HEK293 (cell line): ENCODE measurements around the gene SERINC5.

Experiments used
- CTCF ChIA-PET: fragments of 350-600 bp; formaldehyde crosslinking; extraction: SDS; loops from one replicate; lab custom pipeline; 2021; ENCODE audit warnings: antibody characterized with exemption; lab: Yijun Ruan, JAX
- POLR2A ChIA-PET: fragments of 300-600 bp; formaldehyde crosslinking; extraction: SDS; loops from one replicate; lab custom pipeline; 2020; ENCODE audit warnings: antibody characterized with exemption, inconsistent platforms; lab: Yijun Ruan, JAX
- H3K27ac ChIP-seq: fragments of 200-500 bp; sonication (Bioruptor generic); 2 replicates; pipeline ENCODE4 v1.5.1; 2014; ENCODE audit warnings: low read depth, low read length, control low read depth, inconsistent platforms; ENCODE audit errors: extremely low read depth
- H3K36me3 ChIP-seq, 2 experiments: fragments of 200-500 bp in 1 of 2; sonication (Bioruptor generic) in 1 of 2; 1 replicate in 1 of 2; 2 replicates in 1 of 2; pipeline ENCODE4 v1.5.1; 2014 to 2017; ENCODE audit warnings: inconsistent platforms in 2 of 2, low read length in 2 of 2; ENCODE audit not compliant: control insufficient read depth in 2 of 2, insufficient read depth in 1 of 2
- H3K4me1 ChIP-seq: fragments of 200-500 bp; sonication (Bioruptor generic); 2 replicates; pipeline ENCODE4 v1.5.1; 2014; ENCODE audit warnings: mild to moderate bottlenecking, low read length, inconsistent platforms; ENCODE audit not compliant: control insufficient read depth, insufficient read depth
- H3K4me3 ChIP-seq: 2 replicates; pipeline ENCODE4 v1.5.1; 2011; ENCODE audit warnings: low read depth, mild to moderate bottlenecking, control low read depth, low read length, moderate library complexity
- H3K9me3 ChIP-seq: fragments of 200-500 bp; sonication (Bioruptor generic); 2 replicates; pipeline ENCODE4 v1.5.1; 2014; ENCODE audit warnings: low read depth, low read length, inconsistent platforms; ENCODE audit not compliant: control insufficient read depth, insufficient read depth
- AEBP2 ChIP-seq: fragments of 450-650 bp; formaldehyde crosslinking; IDR thresholded peaks from 2 replicates; pipeline ENCODE4 v1.5.1; 2016; ENCODE audit warnings: missing biosample characterization, missing genetic modification characterization, borderline replicate concordance
- EGR2 ChIP-seq: fragments of 450-650 bp; formaldehyde crosslinking; IDR thresholded peaks from 2 replicates; pipeline ENCODE4 v1.5.1; 2016; ENCODE audit warnings: low read depth, missing biosample characterization, missing genetic modification characterization
- FEZF1 ChIP-seq: fragments of 450-650 bp; formaldehyde crosslinking; IDR thresholded peaks from 2 replicates; pipeline ENCODE4 v1.5.1; 2016; ENCODE audit warnings: missing biosample characterization, missing genetic modification characterization
- GLI2 ChIP-seq: fragments of 450-650 bp; formaldehyde crosslinking; IDR thresholded peaks from 2 replicates; pipeline ENCODE4; 2017; ENCODE audit warnings: missing biosample characterization, missing genetic modification characterization, low read depth, borderline replicate concordance
- HOXA7 ChIP-seq: sonication (generic); formaldehyde crosslinking; IDR thresholded peaks from 2 replicates; pipeline ENCODE4 v1.8.1; 2022; ENCODE audit warnings: missing genetic modification reagents, borderline replicate concordance
- PATZ1 ChIP-seq: fragments of 450-650 bp; formaldehyde crosslinking; IDR thresholded peaks from 2 replicates; pipeline ENCODE4 v1.5.1; 2016; ENCODE audit warnings: missing biosample characterization, missing genetic modification characterization
- PRDM1 ChIP-seq: fragments of 450-650 bp; formaldehyde crosslinking; IDR thresholded peaks from 2 replicates; pipeline ENCODE4; 2016; ENCODE audit warnings: missing biosample characterization, missing genetic modification characterization
- TRIM28 ChIP-seq: IDR thresholded peaks from 2 replicates; pipeline ENCODE4 v1.6.1; 2011; ENCODE audit warnings: low read length, control low read depth, borderline replicate concordance
- ZBTB17 ChIP-seq: fragments of 450-650 bp; formaldehyde crosslinking; IDR thresholded peaks from 2 replicates; pipeline ENCODE4 v1.5.1; 2016; ENCODE audit warnings: missing biosample characterization, missing genetic modification characterization
- ZBTB21 ChIP-seq: fragments of 450-650 bp; formaldehyde crosslinking; IDR thresholded peaks from 2 replicates; pipeline ENCODE4 v1.5.1; 2017; ENCODE audit warnings: missing biosample characterization, missing genetic modification characterization
- ZBTB26 ChIP-seq: fragments of 450-650 bp; formaldehyde crosslinking; optimal IDR thresholded peaks from 2 replicates; pipeline ENCODE3; 2016; ENCODE audit warnings: missing biosample characterization, mild to moderate bottlenecking, missing genetic modification characterization
- ZBTB49 ChIP-seq: fragments of 450-650 bp; formaldehyde crosslinking; IDR thresholded peaks from 2 replicates; pipeline ENCODE4 v1.5.1; 2016; ENCODE audit warnings: missing biosample characterization, missing genetic modification characterization, low read depth
- ZFP41 ChIP-seq: fragments of 450-650 bp; formaldehyde crosslinking; IDR thresholded peaks from 2 replicates; pipeline ENCODE4 v1.5.1; 2016; ENCODE audit warnings: missing biosample characterization, missing genetic modification characterization, borderline replicate concordance
- ZNF2 ChIP-seq: fragments of 450-650 bp; formaldehyde crosslinking; IDR thresholded peaks from 2 replicates; pipeline ENCODE4 v1.5.1; 2016; ENCODE audit warnings: missing biosample characterization, missing genetic modification characterization
- ZNF202 ChIP-seq: fragments of 450-650 bp; formaldehyde crosslinking; IDR thresholded peaks from 2 replicates; pipeline ENCODE4 v1.5.1; 2016; ENCODE audit warnings: missing biosample characterization, missing genetic modification characterization, borderline replicate concordance
- ZNF214 ChIP-seq: fragments of 450-650 bp; formaldehyde crosslinking; IDR thresholded peaks from 2 replicates; pipeline ENCODE4 v1.5.1; 2017; ENCODE audit warnings: missing biosample characterization, mild to moderate bottlenecking, missing genetic modification characterization, borderline replicate concordance
- ZNF280D ChIP-seq: fragments of 450-650 bp; formaldehyde crosslinking; IDR thresholded peaks from 2 replicates; pipeline ENCODE4 v1.5.1; 2016; ENCODE audit warnings: missing biosample characterization, missing genetic modification characterization
- ZNF366 ChIP-seq: fragments of 450-650 bp; formaldehyde crosslinking; conservative IDR thresholded peaks from 2 replicates; pipeline ENCODE4 v1.5.1; 2016; ENCODE audit warnings: missing biosample characterization, missing genetic modification characterization
- ZNF473 ChIP-seq: fragments of 450-650 bp; formaldehyde crosslinking; IDR thresholded peaks from 2 replicates; pipeline ENCODE4 v1.5.1; 2017; ENCODE audit warnings: missing biosample characterization, missing genetic modification characterization
- ZNF623 ChIP-seq: fragments of 450-650 bp; formaldehyde crosslinking; IDR thresholded peaks from 2 replicates; pipeline ENCODE4 v1.5.1; 2016; ENCODE audit warnings: missing biosample characterization, missing genetic modification characterization
- ZNF704 ChIP-seq: fragments of 450-650 bp; formaldehyde crosslinking; IDR thresholded peaks from 2 replicates; pipeline ENCODE4 v1.5.1; 2016; ENCODE audit warnings: missing biosample characterization, missing genetic modification characterization
- ZNF768 ChIP-seq: fragments of 450-650 bp; formaldehyde crosslinking; IDR thresholded peaks from 2 replicates; pipeline ENCODE4 v1.5.1; 2018; ENCODE audit warnings: missing biosample characterization, mild to moderate bottlenecking, missing genetic modification characterization
- ZNF791 ChIP-seq: fragments of 450-650 bp; formaldehyde crosslinking; IDR thresholded peaks from 2 replicates; pipeline ENCODE4 v1.5.1; 2016; ENCODE audit warnings: missing biosample characterization, missing genetic modification characterization

Gene SERINC5

GRCh38 chr5:80134876-80135275 is 121.0 kb downstream of the SERINC5 start:
- CTCF ChIA-PET = no interaction called here
- no peak overlapping the region for H3K4me3 ChIP-seq
- no peaks in the 10 kb centered on the region; a peak in 1 of 3 replicates for H3K36me3 ChIP-seq
- H3K9me3 ChIP-seq = no peaks in the 10 kb centered on the region
- H3K4me1 ChIP-seq = no peaks in the 10 kb centered on the region
- TF ChIP-seq TRIM28 = no peak
- TF ChIP-seq ZNF2 = no peak
- TF ChIP-seq ZNF768 = no peak
- no peak for TF ChIP-seq ZNF791 (tag by site-specific recombination)
- TF ChIP-seq EGR2 (tag by site-specific recombination) = no peak
- TF ChIP-seq GLI2 (tag by site-specific recombination) = no peak
- TF ChIP-seq ZBTB17 (tag by site-specific recombination) = no peak
- TF ChIP-seq ZNF202 (tag by site-specific recombination) = no peak
- TF ChIP-seq ZFP41 (tag by site-specific recombination) = no peak
- TF ChIP-seq HOXA7 (CRISPR knock-in tag) = no peak
- TF ChIP-seq ZBTB21 (tag by site-specific recombination) = no peak
- TF ChIP-seq ZNF366 (tag by site-specific recombination) = no peak
- TF ChIP-seq ZBTB49 = no peak
- no peak for TF ChIP-seq ZNF214 (tag by site-specific recombination)
- no peak for TF ChIP-seq ZNF623
- POLR2A ChIA-PET = interaction anchor here (0.8 kb wide), 1 partner anchor 12 kb away, joined by 3 read pairs; no protein-coding TSS in a partner anchor
- H3K27ac ChIP-seq = no peak overlapping the region

GRCh38 chr5:80129146-80129545 is 126.7 kb downstream of the SERINC5 start:
- no peak overlapping the region for H3K4me3 ChIP-seq
- H3K9me3 ChIP-seq = no peaks in the 10 kb centered on the region
- POLR2A ChIA-PET = no interaction called here
- no peaks in the 10 kb centered on the region for H3K36me3 ChIP-seq
- no peak overlapping the region for H3K27ac ChIP-seq
- no peaks in the 10 kb centered on the region; the same call in 1 of the 2 replicates for H3K4me1 ChIP-seq
- CTCF ChIA-PET = no interaction called here
- TF ChIP-seq ZBTB26 (tag by site-specific recombination) (no peak), ZNF704 (no peak), ZNF280D (no peak), PRDM1 (tag by site-specific recombination) (no peak), ZNF473 (tag by site-specific recombination) (no peak), PATZ1 (no peak), FEZF1 (tag by site-specific recombination) (no peak), AEBP2 (no peak)
